ENCODE results near the gene EGFR. TPM values are rescaled to one million over a fixed set of nuclear protein-coding genes. Genes with fewer than 3 reads are reported as not detected.

EGFR gene
- total and polyA plus RNA-seq, 2 experiments from 2014 or later: 21.6 to 51.0 TPM

GRCh38 chr7:55056577-55057480 is 38.0 kb downstream of the EGFR start:
- Histone ChIP-seq H3K4me3 (no peak overlapping the region), H3K79me2 (peaks cover 85% of the 10 kb centered on the region), H3K4me1 (ENCODE audit: insufficient read depth) (no peaks in the 10 kb centered on the region), H3K36me3 (replicated peaks; ENCODE audit: insufficient read depth, low read depth) (no peaks in the 10 kb centered on the region), H3K27ac (no peak overlapping the region), H3K4me2 (no peak overlapping the region), H2AFZ (no peak overlapping the region), H3K27me3 (no peaks in the 10 kb centered on the region), H3K9me2 (replicated peaks; ENCODE audit: insufficient read depth) (no peaks in the 10 kb centered on the region), H3K9me3 (ENCODE audit: low read depth) (no peaks in the 10 kb centered on the region), H4K20me1 (ENCODE audit: insufficient read depth, poor library complexity, severe bottlenecking) (no peaks in the 10 kb centered on the region)
- WGBS (ENCODE audit: low lambda C conversion rate, missing lambda C conversion rate): 89% methylated on average over 15 of the region's 15 CpGs
- TF ChIP-seq CTCF (IDR thresholded peaks at IDR 0.05; ENCODE audit: poor library complexity) (no peak), EZH2 (IDR thresholded peaks at IDR 0.05; ENCODE audit: borderline replicate concordance) (no peak), EZH2phosphoT487 (IDR thresholded peaks at IDR 0.05; ENCODE audit: low read depth, severe bottlenecking, unreplicated experiment) (no peak)
- no peak for DNase-seq (ENCODE audit: low spot score)

- Histone ChIP-seq H4K20me1 (ENCODE audit: insufficient read depth, poor library complexity, severe bottlenecking) (no peaks in the 10 kb centered on the region), H3K79me2 (peaks cover 84% of the 10 kb centered on the region), H3K9me3 (ENCODE audit: low read depth) (no peaks in the 10 kb centered on the region), H3K4me3 (no peak overlapping the region), H3K27ac (no peak overlapping the region), H3K36me3 (replicated peaks; ENCODE audit: insufficient read depth, low read depth) (no peaks in the 10 kb centered on the region), H2AFZ (no peak overlapping the region), H3K9me2 (replicated peaks; ENCODE audit: insufficient read depth) (no peaks in the 10 kb centered on the region), H3K4me1 (ENCODE audit: insufficient read depth) (no peaks in the 10 kb centered on the region), H3K27me3 (no peaks in the 10 kb centered on the region), H3K4me2 (no peak overlapping the region)
- 98% methylated on average over 10 of the region's 10 CpGs for WGBS (ENCODE audit: low lambda C conversion rate, missing lambda C conversion rate)
- DNase-seq (ENCODE audit: low spot score): no peak
- TF ChIP-seq CTCF (IDR thresholded peaks at IDR 0.05; ENCODE audit: poor library complexity) (no peak), EZH2 (IDR thresholded peaks at IDR 0.05; ENCODE audit: borderline replicate concordance) (no peak)
Measured at GRCh38 chr7:55058314-55058713, 39.5 kb downstream of the EGFR start.

DNA sequence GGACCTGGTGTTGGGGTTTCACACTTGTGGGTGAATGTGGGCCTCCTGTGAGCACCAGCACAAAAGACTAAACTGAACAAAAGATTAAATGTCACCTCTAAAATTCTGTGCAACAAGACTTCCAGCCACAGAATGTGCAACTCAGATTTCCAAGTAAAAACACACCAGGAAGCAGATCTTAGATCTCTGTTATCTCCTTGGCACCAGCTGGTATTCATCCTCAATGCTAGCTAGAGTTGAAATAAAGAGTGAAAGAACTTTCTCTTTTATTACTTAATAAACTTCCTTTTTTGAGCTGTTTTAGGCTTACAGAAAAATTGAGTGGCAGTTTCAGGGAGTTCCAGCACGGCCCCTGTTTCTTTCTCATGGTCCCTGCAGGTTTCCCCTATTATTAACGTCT is 40.2 kb downstream of the EGFR start:
- Histone ChIP-seq H2AFZ (no peak overlapping the region), H3K4me1 (ENCODE audit: insufficient read depth) (no peaks in the 10 kb centered on the region), H3K79me2 (peaks cover 87% of the 10 kb centered on the region), H3K9me2 (replicated peaks; ENCODE audit: insufficient read depth) (no peaks in the 10 kb centered on the region), H4K20me1 (ENCODE audit: insufficient read depth, poor library complexity, severe bottlenecking) (no peaks in the 10 kb centered on the region), H3K4me3 (no peak overlapping the region), H3K27me3 (no peaks in the 10 kb centered on the region), H3K27ac (no peak overlapping the region), H3K36me3 (replicated peaks; ENCODE audit: insufficient read depth, low read depth) (no peaks in the 10 kb centered on the region), H3K9me3 (ENCODE audit: low read depth) (no peaks in the 10 kb centered on the region), H3K4me2 (no peak overlapping the region)
- DNase-seq (ENCODE audit: low spot score): no peak
- 72% methylated on average over 2 of the region's 2 CpGs for WGBS (ENCODE audit: low lambda C conversion rate, missing lambda C conversion rate)
- TF ChIP-seq EZH2 (IDR thresholded peaks at IDR 0.05; ENCODE audit: borderline replicate concordance) (no peak), CTCF (IDR thresholded peaks at IDR 0.05; ENCODE audit: poor library complexity) (no peak), EZH2phosphoT487 (IDR thresholded peaks at IDR 0.05; ENCODE audit: low read depth, severe bottlenecking, unreplicated experiment) (no peak)

Measured in hepatocyte (in vitro differentiated cells).